Prostate gland (tissue), 2 donors: Measurements from ENCODE around the gene FAM110A.

Experiments
- CTCF ChIP-seq, 4 experiments: fragments of 200-600 bp in 2 of 4; fragments of 450-650 bp in 2 of 4; sonication (generic) in 2 of 4; IDR thresholded peaks; 1 replicate in 3 of 4; 2 replicates in 1 of 4; pipeline ENCODE4 v1.5.1; 2016 to 2019; ENCODE audit warnings: antibody characterized with exemption in 4 of 4, mild to moderate bottlenecking in 2 of 4, moderate library complexity in 2 of 4
- POLR2A ChIP-seq: fragments of 450-650 bp; IDR thresholded peaks from one replicate; pipeline ENCODE4 v1.6.1; 2016; ENCODE audit warnings: antibody characterized with exemption, mild to moderate bottlenecking

GRCh38 chr20:872855-873520 lies 39.5 kb downstream of the FAM110A start:
- TF ChIP-seq POLR2A: no peak
- no peak for TF ChIP-seq CTCF (IDR thresholded peaks at IDR 0.05)
